Measurements from ENCODE around the gene PLTP. TPM values are rescaled to one million over a fixed set of nuclear protein-coding genes. Genes with fewer than 3 reads are reported as not detected.
"Not testable (repeated sequence)": the region's sequence is repeated elsewhere in the genome, so short reads cannot be mapped to it uniquely, and the experiment has no call there.

PLTP gene, protein sequence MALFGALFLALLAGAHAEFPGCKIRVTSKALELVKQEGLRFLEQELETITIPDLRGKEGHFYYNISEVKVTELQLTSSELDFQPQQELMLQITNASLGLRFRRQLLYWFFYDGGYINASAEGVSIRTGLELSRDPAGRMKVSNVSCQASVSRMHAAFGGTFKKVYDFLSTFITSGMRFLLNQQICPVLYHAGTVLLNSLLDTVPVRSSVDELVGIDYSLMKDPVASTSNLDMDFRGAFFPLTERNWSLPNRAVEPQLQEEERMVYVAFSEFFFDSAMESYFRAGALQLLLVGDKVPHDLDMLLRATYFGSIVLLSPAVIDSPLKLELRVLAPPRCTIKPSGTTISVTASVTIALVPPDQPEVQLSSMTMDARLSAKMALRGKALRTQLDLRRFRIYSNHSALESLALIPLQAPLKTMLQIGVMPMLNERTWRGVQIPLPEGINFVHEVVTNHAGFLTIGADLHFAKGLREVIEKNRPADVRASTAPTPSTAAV
- 10.4 and 32.1 TPM in 2 replicates for total RNA-seq

DNA sequence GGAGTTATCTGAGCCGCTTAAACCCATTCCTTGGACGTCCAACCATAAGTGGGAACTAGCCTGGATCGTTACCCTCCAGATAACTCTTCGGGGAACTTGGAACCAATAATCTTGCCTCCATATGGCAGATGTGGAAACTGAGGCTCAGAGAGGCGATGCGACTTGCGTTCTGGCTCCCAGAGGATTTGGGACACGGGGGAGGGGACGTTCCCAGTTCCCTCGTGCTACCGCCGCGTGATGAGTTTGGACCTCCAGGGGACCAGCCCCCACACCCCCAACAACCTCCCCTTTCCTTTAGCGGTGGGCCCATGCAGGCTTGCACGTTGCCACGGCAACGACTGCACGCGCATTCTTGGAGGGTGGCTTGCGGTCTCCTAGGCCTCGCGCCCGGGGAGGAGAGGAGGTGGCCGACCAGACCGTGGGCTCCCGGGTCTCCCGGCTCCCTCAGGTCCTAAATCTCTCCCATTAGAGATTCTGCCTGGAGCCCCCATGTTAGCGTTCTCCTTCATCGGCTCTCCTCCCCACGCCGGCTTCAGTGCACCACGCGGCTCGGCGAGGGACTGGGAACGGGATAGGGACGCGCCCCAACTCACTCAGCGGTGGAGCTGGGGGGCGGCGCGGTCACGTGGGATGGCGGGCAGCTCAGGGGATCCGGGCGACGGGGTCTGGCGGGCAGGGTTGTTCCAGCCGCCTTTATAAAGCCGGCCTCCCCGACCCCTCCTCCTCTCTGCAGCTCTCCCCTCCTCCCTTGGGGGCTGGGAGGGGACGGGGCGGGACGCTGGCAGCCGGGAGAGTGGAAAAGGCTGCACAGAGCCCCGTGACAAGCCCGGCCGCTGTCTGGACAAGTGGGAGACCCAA is at the start of gene PLTP:
Gene PLTP (minus strand): TSS at position 670 of the 858 bp plus-strand sequence. CDS start 703 bp downstream, outside the sequence.
- DNase-seq (ENCODE audit: low read depth), result peak; percentile 41

DNA sequence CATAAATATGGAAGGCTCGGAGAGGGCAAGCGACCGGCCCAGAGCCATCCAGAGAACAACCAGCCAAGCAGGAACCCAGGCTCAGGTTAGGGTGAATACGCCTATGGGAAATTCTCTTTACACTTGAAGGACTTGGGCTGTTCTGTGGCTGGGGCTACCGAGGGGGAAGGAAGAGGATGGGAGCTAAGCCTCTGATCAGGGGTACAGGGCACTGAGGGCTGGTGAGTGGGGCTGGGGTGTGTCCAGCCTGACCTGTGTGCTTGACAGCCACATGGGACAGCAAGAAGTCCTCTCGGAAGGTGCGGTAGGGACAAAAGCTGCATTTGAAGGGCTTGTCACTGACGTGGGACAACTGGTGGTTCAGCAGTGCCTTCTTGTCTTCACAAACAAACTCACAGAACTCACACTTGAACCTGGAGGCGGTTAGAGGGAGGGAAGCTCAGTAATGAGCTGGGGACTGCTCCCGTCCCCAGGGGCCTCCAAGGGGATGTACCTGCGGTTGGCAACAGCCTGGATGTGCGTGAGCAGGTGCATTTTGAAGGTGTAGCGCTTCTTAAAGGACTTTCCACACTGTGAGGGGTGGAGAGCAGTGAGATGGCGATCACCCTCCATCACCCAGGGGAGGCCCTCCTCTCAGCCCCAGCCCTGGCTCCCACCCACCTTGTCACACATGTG is 48.1 kb upstream of the PLTP start:
- no peak for DNase-seq (ENCODE audit: low read depth)

DNA sequence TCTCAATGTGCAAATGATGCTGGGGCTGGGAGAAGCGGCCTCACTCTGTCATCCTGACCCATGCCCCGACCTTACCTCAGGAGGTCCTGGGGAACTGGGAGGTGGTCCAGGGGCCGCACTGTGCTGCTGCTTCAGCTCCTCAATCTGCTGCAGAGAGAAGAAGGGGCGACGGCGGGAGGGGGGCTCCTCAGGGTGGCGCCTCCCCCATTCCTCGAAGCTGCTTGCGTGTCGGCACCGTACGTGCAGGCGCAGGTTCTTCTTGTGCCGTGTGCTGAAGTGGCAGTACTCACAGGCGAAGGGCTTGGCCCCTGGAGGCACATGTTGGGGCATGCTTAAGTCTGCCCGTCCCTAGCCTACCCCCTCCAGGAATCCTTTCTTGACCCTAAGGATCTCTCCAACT is 47.2 kb upstream of the PLTP start:
- no peak for DNase-seq (ENCODE audit: low read depth)

DNA sequence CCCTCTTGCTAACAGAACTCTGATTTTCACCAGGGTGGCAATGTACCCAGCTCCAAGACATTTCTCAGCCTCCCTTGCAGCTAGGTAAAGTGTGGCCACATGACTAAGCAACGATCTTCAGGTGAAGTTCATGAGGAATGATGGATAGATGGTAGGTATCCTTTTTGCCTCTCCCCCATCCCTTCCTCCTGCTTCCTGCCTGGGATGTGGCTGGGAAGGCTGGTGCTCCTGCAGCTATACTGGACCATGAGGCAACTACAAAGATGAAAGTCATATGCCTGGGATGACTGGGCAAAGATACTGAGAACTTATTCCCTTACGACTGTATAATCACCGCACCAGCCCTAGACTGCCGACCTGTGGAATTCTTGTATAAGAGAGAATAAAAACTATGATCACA is 46.6 kb upstream of the PLTP start:
- no peak for DNase-seq (ENCODE audit: low read depth)

DNA sequence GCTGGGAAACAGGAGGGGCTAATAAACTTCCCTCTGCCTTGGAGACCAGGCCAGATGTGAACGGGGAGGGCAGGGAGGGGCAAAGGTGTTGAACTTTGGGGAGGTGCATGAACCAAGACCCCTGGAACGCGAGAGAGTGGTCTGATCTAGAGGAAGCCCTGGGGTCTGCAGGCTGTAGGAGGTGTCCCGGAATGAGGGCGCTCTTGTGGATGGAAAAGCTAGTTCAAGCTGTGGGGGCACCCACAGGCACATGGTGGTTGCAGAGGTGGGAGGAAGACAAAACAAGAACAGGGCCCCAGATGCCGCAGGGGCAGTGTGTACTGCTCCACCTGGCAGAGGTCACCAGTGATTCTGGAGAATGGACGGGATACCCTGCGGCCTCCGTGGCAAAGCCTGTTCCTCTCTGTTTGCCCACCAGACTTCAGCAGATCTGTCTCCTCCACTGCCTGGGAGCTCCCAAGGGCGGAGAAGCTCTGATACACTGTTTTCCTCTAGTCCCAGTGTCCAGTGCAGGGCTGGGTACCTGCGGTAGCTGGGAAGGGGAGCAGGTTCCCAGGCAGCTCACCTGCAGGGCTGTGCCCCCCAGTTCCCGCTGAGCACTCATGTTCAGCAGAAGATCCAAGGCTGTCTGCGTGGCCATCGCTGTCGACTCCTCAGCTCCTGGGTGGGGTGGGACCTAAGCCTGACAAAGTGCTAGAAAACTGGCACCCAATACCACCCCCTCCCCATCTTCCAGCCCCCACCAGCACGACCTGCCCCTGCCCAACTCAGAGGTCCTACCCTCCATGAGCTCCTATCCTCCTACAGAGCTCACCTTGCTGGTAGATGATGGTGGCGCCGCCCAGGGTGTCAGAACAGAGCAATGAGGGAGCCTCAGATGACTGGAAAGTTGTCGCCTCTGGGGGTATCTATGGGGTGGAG is 45.3 kb upstream of the PLTP start:
- DNase-seq (ENCODE audit: low read depth), result no peak

DNA sequence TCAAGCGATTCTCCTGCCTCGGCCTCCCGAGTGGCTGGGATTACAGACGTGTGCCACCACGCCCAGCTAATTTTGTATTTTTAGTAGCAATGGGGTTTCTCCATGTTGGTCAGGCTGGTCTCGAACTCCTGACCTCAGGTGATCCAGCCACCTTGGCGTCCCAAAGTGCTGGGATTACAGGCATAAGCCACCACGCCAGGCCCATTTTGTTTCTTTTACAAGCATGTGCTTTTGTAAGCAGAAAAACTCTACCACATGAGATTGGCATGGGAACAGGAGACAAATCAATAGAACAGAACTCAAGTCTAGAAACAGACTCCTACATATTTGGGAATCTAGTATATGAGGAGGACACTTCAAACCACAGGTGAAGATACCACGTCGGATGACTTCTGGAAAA is 44.4 kb upstream of the PLTP start:
- not testable (repeated sequence) for DNase-seq (ENCODE audit: low read depth)

DNA sequence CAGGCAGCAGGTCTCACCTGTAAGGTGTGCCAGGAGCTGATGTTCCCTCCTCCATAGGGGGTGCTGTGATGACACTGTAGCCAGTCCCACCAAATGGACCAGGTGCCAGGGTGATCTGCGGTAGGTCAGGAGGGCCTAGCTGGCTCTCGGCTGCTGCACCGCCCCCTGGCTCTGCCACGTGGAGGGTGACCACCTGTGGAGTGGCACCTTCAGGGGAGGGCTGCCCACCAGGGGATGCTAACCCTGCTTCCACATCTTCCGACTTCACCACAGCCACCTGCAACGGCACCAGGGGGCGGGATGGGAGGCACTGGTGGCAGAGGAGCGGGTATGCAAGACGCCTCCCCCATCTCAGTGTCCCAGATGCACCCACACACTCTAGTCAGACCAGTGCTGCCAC is 41.7 kb upstream of the PLTP start:
- DNase-seq (ENCODE audit: low read depth), result no peak

DNA sequence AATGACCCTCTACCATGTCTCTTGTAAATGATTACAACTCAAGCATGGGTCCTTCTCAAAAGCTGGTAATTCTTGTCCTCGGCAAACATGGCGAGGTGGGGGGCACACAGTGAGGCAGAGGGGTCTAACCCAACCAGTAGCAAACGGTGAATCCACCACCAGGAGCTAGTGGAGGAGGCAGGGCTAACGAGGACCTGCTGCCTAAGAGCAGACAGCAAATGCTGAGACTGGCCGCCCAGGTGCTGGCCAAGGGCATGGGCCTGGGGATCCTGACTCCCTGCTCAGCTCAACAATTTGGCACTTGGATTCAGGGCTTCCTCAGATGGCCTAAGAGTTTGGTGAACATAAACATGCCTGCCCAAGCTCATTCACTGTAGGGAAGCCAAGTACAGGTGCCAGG is 40.9 kb upstream of the PLTP start:
- DNase-seq (ENCODE audit: low read depth), result no peak

DNA sequence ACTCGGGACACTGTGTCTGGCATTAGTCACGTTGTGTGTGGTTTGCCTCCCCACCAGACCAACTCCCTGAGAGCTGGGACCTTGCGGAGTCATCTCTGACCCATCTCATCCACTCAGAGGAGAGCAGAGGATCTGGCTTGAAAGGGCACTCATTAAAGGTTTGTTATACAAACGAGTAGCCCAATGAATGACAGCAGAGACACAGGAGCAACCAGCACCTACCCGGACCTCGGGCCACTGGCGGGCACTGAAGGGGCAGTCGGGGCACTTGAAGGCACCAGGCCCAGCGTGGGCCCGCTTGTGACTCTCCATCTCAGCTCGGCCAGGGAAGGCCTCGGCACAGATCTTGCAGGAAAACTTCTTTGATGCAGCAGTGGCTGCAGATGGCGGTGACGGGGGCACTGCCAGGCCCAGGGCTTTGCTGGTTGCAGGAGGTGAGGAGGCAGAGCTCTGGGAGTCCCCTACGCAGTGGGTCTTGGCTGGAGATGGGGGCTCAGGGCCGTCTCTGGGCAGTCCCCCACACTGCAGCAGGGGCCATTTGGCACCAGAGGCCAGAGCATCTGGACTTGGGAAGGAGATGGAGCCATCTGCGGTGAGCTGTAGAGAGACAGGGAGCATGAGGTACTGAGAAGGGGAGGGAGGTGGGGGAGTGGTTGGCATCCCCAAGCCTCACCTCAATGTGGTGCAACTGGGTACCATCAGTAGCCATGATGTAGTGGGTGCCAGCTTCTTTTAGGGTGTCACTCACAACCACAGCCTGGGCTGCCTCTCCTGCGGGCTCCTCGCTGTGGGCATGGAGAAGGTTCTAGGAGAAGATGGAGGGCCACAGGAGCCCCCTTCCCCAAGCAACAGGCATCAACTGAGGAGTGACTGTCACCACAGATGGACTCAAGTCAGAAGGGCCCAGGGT is 40.2 kb upstream of the PLTP start:
- DNase-seq (ENCODE audit: low read depth), result no peak

DNA sequence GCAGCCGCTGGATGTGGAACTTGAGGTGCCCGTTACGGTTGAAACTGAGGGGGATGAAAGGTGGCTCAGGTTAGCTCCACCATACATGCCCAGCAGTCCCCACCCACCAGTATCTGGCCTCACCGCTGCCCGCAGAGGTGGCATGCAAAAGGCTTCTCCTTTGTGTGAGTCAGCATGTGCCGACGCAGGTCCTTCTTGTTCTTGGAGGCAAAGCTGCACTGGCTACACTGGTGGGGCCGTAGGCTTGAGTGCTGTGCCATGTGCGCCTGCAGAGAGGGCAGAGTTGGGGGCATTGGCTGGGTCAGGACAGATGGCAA is 38.3 kb upstream of the PLTP start:
- DNase-seq (ENCODE audit: low read depth), result no peak

DNA sequence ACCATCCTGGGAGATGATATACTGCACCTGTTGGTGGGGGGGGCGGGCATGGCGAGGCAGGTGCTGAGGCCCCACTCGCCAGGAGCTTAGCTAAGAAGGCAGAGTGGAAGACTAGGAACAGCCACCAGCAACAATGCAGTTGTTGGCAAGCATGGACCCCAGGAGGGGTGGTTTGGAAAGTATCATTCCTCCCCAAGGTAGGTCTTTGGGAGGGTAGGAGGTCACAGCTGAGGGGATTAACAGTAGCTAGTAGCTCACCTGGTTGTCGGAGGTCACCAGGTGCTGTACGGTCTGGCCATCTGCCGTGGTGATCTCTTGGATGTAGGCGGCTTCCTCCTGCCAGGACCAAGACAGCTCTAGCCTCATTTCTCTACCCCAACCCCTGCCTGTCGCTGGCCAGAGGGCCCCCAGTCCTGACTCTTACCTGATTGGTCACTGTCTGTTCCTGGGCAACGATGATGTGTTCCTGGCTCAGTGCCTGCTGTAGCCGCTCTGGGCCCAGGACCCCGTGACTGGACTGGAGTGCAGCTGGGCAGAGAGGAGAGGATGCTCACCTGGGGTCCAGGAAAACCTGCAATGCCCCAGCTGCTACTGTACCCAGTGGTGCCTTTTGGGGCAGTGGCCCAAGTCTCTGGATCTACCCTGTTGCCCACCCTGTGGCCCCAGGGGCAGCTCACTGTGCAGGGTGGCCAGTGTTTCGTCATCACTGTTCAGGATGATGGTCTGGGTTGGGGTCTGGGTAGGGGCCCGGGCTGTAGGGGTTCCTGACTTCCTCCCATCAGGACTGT is 37.8 kb upstream of the PLTP start:
- no peak for DNase-seq (ENCODE audit: low read depth)

DNA sequence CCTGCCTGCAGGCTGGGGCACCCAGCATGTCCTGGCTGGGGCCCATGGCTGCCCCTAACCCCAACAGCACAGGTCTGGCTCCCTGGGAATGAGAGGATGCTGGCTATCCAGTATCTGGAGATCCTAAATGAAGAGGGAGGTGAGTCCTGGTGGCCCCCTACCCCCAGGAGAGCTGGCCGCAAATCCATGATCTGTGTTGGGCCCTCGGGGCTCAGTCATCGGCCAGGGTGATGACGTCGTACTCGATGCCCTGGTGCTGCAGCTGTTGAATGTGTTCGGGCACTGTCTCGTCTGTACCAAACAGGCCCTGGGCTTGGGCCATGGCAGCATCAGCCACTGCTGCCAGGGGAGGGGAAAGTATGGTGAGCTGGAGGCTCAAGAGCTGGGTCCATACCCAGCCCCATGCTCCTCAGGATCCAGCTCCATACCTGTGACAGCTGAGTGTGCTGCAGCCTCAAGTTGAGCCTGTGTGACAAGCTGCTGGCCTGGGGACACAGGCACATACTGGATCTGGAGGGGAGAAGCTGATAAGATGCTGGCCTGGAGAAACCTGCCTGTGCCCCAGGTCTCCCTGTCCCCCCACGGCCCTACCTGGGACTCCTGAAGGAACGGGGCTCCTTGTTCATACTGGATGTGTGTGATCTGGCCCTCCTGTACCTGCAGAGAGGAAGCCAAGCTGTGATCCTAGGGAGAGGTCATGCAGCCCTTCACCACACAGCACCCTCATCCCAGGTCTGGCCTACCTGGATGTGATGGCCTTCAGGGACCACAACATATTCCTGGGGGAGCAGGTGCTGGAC is 37.0 kb upstream of the PLTP start:
- DNase-seq (ENCODE audit: low read depth), result no peak

DNA sequence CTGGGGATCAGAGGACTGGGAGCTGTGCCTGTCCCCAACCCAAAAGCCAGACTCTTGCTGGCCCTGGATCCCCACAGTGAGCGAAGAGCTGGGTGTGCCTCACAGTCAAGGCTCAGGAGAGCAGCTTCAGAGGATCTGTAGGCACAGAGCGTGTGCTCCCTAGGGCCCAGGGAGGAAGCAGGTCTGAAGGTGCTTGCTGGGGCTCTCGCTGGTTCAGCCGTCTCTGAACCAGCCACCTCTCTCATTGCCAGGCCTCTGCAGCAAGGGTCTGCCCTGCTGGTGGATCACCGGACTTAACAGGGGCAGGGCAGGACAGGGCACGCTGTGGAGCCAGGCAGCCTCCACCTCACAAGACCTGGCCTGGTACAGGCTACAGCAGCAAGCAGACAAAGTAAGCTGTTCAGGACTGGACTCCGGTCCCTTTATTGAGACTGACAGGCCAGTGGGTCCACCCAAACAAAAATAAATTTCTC is 36.3 kb upstream of the PLTP start:
- DNase-seq (ENCODE audit: low read depth), result no peak

DNA sequence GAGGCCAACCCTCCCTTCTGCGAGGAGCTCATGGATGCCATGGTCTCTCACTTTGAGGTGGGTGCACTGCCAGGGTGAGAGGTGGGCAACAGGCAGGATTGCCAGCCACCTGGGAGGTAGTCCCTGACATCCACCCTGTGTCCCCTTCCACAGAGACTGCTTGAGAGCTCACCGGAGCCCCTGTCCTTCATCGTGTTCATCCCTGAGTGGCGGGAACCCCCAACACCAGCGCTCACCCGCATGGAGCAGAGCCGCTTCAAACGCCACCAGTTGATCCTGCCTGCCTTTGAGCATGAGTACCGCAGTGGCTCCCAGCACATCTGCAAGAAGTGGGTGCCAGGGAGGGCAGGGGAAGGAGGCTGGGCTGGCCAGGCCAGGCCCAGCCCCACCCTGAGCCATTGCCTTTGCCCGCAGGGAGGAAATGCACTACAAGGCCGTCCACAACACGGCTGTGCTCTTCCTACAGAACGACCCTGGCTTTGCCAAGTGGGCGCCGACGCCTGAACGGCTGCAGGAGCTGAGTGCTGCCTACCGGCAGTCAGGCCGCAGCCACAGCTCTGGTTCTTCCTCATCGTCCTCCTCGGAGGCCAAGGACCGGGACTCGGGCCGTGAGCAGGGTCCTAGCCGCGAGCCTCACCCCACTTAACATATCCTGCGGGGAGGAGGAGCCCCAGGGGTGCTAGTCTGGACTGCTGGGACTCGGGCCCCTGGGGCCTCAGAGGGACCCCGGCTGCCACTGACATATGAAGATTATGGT is 35.3 kb upstream of the PLTP start:
- DNase-seq (ENCODE audit: low read depth), result no peak

DNA sequence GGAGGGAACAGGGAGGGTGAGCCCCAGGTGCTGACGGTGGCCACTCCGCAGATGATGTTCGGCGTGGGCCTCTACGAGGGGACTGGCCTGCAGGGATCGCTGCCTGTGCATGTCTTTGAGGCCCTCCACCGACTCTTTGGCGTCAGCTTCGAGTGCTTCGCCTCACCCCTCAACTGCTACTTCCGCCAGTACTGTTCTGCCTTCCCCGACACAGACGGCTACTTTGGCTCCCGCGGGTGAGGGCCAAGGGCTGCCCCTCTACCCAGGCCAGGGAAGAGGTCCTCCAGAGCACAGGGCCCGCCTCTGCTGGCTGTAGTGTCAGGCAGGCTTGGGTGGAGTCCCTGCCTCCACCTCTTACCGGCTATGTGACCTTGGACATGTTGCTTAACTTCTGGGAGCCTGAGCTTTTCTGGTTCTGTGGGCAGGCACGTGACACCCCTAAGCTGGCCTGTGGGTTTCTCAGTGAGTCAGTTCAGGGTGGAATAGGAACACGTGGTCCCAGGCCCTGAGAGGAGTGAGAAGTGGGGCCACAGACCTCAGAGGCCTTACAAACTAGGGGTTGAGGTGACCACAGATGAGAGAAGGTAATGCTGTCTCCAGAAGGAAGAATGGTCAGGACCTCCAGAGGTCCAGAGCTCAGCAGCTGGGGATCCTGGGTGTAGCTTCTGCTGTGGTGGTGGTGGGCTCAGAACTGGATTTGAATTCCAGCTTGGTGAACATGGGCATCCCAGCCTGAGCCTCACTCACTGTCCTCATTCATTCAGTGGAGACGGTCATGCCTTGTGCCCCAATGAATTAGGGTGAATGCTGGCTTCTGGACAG is 34.4 kb upstream of the PLTP start:
- DNase-seq (ENCODE audit: low read depth), result peak; percentile 72

DNA sequence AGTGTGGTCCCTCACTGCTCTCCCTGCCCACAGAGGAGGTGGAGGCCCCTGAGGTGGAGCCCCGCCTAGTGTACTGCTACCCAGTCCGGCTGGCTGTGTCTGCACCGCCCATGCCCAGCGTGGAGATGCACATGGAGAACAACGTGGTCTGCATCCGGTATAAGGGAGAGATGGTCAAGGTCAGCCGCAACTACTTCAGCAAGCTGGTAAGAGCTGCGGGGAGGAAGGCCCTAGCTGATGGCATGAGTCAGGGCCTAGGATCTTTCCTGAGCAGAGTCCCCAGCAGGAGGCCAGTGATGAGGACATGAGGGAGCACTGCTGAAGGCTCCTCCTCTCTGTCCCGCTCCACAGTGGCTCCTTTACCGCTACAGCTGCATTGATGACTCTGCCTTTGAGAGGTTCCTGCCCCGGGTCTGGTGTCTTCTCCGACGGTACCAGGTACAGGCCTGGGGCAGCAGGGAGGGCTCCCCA is 33.8 kb upstream of the PLTP start:
- no peak for DNase-seq (ENCODE audit: low read depth)
